ENCODE data around the gene TCEAL3. TPM values are rescaled to one million over a fixed set of nuclear protein-coding genes. Genes with fewer than 3 reads are reported as not detected.
"Not testable (repeated sequence)": the region's sequence is repeated elsewhere in the genome, so short reads cannot be mapped to it uniquely, and the experiment has no call there.

The TCEAL3 gene
- total and polyA plus RNA-seq, 5 experiments from 2014 or later, result 7.4 to 11.9 (median 9.1) TPM

GRCh38 chrX:103656617-103657016 is 48.9 kb downstream of the TCEAL3 start:
- POLR2A ChIA-PET, result no interaction called here
- H3K4me3 Mint-ChIP-seq, result no peak overlapping the region
- ATAC-seq, result no peak

GRCh38 chrX:103657066-103657465 is 49.3 kb downstream of the TCEAL3 start:
- H3K36me3 Mint-ChIP-seq, H3K4me3 Mint-ChIP-seq, H3K4me1 Mint-ChIP-seq, DNase-seq, H3K9me3 Mint-ChIP-seq, ATAC-seq, H3K27ac Mint-ChIP-seq, POLR2A ChIA-PET: not testable (repeated sequence)
- H3K27me3 Mint-ChIP-seq, result peaks cover 2 to 14% (median 7%) of the 10 kb centered on the region in 5 donors

More at GRCh38 chrX:103656617-103657016, 48.9 kb downstream of the TCEAL3 start:
- Mint-ChIP-seq H3K9me3 (peaks cover 0 to 2% (median 0%) of the 10 kb centered on the region in 9 donors), H3K27ac (no peak overlapping the region), H3K36me3 (no peaks in the 10 kb centered on the region), H3K27me3 (peaks cover 2 to 14% (median 7%) of the 10 kb centered on the region in 5 donors), H3K4me1 (peaks cover 0 to 8% (median 4%) of the 10 kb centered on the region in 4 donors)
- no peak for DNase-seq

- POLR2A ChIA-PET, result no interaction called here
- H3K9me3 Mint-ChIP-seq, result peaks cover 0 to 2% (median 0%) of the 10 kb centered on the region in 9 donors
- DNase-seq (no peak), ATAC-seq (no peak)
- peaks cover 4 to 20% (median 7%) of the 10 kb centered on the region in 5 donors for H3K27me3 Mint-ChIP-seq
- H3K4me3 Mint-ChIP-seq, result no peak overlapping the region
- H3K4me1 Mint-ChIP-seq, result peaks cover 0 to 8% (median 4%) of the 10 kb centered on the region in 4 donors
- H3K27ac Mint-ChIP-seq, result no peak overlapping the region
- H3K36me3 Mint-ChIP-seq, result no peaks in the 10 kb centered on the region
Measured at GRCh38 chrX:103658681-103659433, 51.1 kb downstream of the TCEAL3 start.

DNA sequence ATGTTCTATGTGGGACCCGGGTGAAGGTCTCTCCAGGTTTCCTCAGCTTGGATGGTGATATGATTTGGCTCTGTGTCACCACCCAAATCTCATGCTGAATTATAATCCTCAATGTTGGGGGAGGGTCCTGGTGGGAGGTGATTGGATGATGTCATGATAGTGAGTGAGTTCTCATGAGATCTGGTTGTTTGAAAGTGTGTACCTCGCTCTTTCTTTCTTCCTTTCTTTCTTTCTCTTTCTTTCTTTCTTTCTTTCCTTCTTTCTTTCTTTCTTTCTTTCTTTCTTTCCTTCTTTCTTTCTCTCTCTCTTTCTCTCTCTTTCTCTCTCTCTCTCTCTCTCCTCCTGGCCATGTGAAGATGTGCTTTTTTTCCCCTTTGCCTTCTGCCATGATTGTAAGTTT is 51.7 kb downstream of the TCEAL3 start:
- H3K4me3 Mint-ChIP-seq, POLR2A ChIA-PET, H3K9me3 Mint-ChIP-seq, DNase-seq, H3K27ac Mint-ChIP-seq, ATAC-seq, H3K36me3 Mint-ChIP-seq: not testable (repeated sequence)
- Mint-ChIP-seq H3K4me1 (peaks cover 2 to 10% (median 5%) of the 10 kb centered on the region in 4 donors), H3K27me3 (peaks cover 7 to 26% (median 11%) of the 10 kb centered on the region in 5 donors)

Other genes with a start within 250 kb of the TCEAL3 start
- 10 to 100 TPM; 33.8 to 34.3 TPM for gene BEX3, start 231.4 kb upstream of the TCEAL3 start, total RNA-seq
- 100 to 1,000 TPM in 2 of 3 donors, 10 to 100 TPM in 1; 92.6 to 136 (median 134) TPM for gene BEX3, start 231.4 kb upstream of the TCEAL3 start, polyA plus RNA-seq
- gene RAB40A, start 88.5 kb upstream of the TCEAL3 start, total RNA-seq, result not detected
- under 1 TPM in 1 of 3 donors, not detected in 2; 0.15 TPM for gene RAB40A, start 88.5 kb upstream of the TCEAL3 start, polyA plus RNA-seq
- gene TCEAL4, start 22.4 kb upstream of the TCEAL3 start, total RNA-seq, result 10 to 100 TPM; 15.9 to 17.2 TPM
- 10 to 100 TPM; 16.5 to 28.0 (median 20.8) TPM for gene TCEAL4, start 22.4 kb upstream of the TCEAL3 start, polyA plus RNA-seq
- 10 to 100 TPM; 18.8 to 19.3 TPM for gene TCEAL1, start 21.0 kb downstream of the TCEAL3 start, total RNA-seq
- gene TCEAL1, start 21.0 kb downstream of the TCEAL3 start, polyA plus RNA-seq, result 10 to 100 TPM; 19.1 to 29.4 (median 28.4) TPM
- gene MORF4L2, start 78.7 kb downstream of the TCEAL3 start, total RNA-seq, result 100 to 1,000 TPM; 110 to 111 TPM
- 10 to 100 TPM; 66.3 to 96.5 (median 78.2) TPM for gene MORF4L2, start 78.7 kb downstream of the TCEAL3 start, polyA plus RNA-seq
- gene TMEM31, start 102.9 kb downstream of the TCEAL3 start, total RNA-seq, result not detected
- not detected for gene TMEM31, start 102.9 kb downstream of the TCEAL3 start, polyA plus RNA-seq
- gene PLP1, start 168.9 kb downstream of the TCEAL3 start, total RNA-seq, result not detected
- not detected for gene PLP1, start 168.9 kb downstream of the TCEAL3 start, polyA plus RNA-seq
- under 1 TPM; 0.49 to 0.52 TPM for gene RAB9B, start 224.3 kb downstream of the TCEAL3 start, total RNA-seq
- under 1 TPM in 2 of 3 donors, not detected in 1; 0.14 to 0.69 TPM for gene RAB9B, start 224.3 kb downstream of the TCEAL3 start, polyA plus RNA-seq